Anterior cingulate cortex (tissue), 58 donors: Measurements from ENCODE around the gene KRTAP12-3.
"Not testable (repeated sequence)": the region's sequence is repeated elsewhere in the genome, so short reads cannot be mapped to it uniquely, and the experiment has no call there.

Source experiments
- DNase-seq, 58 donors: peaks; one replicate each; lab custom pipeline; 2025; lab: John Stamatoyannopoulos, UW

The KRTAP12-3 gene

DNA sequence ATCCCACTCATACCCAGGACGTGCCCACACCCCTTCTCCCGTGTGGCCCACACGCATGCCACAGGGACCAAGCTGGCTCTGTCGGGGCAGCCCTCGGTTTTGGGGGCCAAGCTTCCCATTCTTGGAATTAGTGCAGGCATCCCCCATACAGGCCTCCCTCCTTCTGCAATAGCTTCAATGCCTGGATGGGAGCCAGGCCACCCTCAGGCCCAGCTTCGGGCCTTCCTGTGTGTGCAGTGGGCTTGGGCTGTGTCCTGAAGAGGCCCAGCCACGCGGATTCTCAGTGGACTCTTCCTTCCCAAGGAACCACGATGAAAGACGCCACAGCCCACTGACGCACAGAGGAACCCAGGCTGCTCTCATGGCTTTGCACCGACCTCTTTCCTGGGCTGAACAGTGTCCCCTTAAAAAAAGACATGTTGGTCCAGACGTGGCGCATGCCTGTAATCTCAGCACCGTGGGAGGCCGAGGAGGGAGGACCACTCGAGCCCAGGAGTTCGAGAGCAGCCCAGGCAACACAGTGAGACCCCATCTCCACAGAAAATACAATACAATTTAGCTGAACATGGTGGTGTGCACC, 8.1 kb upstream of the KRTAP12-3 start:
- DNase-seq = no peak

DNA sequence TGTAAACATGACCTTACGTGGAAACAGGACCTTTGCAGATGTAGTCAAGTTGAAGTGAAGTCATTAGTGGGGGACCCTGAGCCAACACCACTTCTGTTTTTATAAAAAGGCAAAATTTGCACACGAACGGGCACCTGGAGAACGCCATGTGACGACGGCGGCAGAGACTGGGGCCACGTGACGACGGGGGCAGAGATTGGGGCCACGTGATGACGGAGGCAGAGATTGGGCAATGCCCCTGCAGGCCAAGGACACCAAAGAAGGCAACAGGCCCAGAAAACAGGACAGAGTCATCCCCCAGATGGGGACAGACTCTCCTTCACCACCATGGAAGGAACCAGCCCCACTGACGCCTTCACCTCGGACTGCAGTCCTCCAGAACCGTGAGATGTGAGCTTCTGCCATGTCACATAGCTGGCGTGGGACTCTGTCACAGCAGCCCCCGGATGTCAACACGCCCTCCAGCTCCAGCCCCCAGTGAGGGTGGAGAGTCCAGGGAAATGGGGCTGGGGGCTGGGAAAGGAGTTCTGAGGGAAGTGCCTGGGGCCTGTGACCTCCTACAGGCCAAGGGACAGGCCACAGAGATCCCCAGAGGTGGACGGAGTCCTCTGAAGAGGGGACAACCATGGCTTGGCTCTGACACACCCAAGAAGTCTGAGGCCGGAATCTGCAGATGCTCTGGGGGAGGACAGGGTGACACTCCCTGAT, 7.3 kb upstream of the KRTAP12-3 start:
- no peak for DNase-seq

DNA sequence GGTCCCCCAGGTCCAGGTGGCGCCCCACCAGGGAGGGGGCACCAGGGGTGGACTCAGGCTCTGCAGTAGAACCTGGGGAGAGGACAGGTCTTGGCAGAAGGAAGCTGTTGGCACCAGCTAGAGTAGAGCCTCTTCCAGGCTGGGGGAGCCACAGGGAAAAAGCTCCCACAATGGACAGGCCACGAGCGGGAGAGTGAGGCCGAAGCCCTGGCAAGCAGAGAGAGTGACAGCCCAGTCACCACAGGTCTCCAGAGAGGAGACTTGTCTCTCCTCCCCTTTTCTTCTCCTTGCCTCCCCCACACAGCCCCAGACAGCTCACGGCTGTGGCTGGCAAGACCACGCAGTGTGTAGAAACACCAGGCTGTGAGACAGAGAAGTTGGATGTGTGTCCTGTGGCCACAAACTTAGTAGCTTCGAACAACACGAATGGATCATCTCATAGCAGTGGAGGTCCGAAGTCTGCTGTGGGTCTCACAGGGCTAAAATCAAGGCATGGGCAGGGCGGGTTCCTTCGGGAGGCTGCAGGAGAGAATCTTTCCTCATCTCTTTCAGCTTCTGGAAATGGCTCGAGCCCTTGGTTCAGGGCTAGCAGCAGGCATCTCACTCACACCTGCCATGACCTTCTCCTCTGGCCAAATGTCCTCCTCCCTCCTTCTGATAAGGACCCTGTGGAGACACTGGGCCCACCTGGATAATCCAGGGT, 6.6 kb upstream of the KRTAP12-3 start:
- no peak for DNase-seq

DNA sequence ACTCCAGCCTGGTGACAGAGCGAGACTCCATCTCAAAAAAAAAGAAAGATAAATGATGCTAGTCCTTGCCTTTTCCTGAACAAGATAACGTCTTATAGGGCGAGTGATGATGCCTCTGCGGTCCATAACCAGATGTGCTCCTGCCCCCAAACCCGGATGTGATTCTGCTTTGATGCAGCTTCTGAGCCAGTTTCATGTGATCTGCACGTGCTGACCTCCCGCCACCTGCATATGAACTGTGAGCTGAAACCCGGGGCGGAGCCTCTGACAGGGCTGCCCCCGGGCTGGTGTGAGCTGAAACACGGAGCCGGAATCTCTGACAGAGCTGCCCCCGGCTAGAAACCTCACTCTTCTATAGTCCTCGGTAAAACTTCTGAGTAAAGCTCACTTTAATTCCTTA, 4.6 kb upstream of the KRTAP12-3 start:
- no peak for DNase-seq

DNA sequence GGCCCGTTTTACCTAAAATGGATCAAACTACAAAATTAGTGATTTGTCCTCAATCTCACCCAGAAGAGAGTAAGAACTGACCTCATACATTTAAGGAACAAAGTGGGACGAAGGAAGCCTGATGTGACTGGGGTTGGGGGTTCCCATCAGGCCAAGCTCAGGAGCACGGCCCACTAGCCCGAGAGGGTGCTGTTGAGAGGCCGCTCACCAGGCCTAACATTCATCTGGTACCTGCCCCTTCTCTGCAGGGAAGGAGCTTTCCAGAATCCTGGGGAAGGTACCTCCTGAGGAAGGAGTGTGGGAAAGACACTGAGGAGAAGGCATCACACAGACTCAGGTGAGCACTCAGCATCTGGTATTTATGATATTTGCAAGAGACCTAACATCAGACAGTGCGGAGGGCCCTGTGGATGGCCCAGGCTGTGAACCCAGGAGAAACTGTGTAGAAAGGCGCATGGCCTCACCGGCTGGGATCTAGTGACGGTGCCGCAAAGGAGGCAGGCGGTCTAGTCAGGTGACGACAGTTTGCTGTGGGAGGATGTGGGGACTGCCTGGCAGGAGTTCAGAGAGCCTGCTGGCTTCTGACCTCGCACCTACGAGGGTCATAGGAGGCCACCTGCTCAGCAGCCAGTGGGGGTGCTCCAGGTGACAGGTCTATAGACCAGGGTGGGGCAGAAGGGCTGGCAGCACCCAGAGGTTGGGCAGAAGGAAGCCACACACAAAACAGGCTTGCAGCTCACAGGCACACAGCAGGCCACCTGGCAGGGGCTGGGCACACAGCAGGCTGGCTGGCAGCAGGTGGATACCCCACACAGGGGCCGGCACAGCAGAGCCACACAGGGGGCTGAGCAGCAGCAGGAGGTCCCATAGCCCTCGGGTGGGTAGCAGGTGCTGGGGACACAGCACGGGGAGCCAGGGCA, 3.8 kb upstream of the KRTAP12-3 start:
- DNase-seq = no peak

DNA sequence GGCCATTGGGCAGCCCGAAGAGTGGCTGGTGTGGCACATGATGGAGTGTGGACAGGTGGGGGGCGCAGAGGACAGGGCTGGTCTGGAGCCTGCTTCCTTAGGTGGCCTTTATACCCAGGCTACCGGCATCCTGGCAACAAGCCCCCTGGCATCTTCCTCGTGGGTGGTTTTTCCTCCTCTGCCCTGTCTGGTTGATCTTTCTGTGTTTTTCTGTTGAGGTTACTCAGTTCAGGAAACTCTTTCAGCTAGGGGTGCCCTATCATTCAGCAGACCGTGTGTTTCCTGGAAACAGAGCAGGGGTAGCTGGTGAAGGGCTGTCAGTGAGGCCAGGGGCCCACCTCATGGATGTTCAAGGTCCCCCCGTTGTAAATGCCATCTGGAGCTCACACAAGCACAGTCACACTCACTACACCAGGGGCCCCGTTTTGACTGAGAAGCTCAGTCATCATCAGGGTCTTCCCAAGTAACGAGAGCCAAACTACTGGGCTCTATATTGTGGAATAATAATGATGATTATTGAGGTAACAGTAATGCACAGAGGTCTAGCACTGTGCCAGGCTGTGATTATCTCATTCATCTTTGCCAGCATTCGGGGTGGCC, 3.1 kb upstream of the KRTAP12-3 start, which contains the start of gene KRTAP12-4:
Gene KRTAP12-4, minus strand, starts transcription at position 84 of the 600 bp plus-strand sequence. Its CDS starts 45 bp downstream, at position 39.
- DNase-seq = no peak

DNA sequence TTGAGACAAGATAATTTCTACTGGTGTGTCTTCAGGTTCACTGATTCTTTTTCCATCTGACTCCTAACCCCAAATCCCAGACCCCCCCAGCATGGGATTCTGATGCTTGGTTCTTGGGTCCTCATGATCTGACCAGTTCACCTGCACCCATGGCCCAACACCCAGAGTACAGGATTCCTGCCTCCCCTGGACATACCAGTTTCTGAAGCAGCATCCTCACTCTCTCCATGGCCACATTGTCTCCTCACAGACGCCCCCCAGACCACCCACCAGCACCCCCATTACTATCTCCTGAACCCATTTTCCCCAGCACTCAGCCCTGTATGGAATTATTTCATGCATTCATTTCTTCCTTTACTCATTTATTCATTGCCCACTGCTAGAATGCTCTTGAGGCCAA, 864 bp upstream of the KRTAP12-3 start:
- no peak for DNase-seq

DNA sequence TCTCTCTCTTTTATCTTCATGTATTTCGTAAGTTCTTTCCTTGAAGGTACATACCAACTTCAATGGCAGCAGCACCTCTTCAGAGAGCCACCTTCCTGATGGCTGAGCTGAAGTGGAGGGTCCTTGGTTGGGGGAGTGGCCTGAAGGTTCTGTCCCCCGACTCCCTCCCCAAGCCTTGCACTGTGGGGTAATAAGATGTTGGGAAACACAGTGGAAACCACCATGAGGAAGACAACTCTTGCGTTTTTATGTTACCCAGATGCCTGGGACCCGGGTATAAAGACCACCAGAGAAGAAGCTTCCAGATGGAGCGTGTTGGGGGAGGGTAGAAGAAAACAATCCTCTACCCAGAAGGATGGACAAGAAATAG, 794 bp downstream of the KRTAP12-3 start:
- no peak for DNase-seq

DNA sequence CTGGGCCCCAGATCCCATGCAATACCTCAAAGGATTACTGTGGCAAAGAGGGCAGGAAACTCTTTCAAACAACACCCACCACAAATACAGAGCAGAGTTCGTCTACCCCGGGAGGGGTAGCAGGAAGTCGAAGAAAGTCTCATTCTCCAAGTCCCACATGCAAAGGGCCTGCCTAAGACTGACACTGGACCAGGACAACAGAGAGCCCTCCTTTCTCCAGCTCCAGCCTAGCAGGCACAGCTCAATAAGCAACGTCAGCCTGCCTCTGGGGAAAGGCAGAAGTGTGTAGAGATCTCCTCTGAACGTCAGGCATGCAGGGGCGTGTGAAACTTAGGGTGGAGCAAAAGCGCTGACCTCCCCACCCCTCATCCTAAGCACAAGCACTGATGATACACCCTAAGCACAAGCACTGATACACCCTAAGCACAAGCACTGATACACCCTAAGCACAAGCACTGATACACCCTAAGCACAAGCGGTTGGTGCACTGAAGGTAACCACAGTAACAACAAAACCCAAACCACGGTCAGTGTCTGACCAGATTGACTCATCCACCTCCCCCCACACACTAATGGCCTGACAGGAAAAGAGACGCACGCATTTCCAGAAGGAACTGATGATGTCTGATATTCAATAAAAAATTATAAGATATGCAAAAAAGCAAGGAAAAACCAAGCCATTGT, 1.3 kb downstream of the KRTAP12-3 start:
- no peak for DNase-seq

DNA sequence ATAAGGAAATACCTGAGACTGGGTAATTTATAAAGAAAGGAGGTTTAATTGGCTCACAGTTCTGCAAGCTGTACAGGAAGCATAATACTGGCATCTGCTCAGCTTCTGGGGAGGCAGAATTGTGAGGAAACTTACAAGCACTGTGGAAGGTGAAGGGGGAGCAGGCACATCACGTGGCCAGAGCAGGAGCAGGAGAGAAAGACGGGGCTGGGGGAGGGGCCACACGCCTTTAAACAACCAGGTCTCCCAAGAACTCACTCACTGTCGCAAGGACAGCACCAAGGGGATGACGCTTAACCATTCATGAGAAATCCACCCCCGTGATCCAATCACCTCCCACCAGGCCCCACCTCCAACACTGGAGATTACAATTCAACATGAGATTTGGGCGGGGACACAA, 3.8 kb downstream of the KRTAP12-3 start:
- DNase-seq = not testable (repeated sequence)

DNA sequence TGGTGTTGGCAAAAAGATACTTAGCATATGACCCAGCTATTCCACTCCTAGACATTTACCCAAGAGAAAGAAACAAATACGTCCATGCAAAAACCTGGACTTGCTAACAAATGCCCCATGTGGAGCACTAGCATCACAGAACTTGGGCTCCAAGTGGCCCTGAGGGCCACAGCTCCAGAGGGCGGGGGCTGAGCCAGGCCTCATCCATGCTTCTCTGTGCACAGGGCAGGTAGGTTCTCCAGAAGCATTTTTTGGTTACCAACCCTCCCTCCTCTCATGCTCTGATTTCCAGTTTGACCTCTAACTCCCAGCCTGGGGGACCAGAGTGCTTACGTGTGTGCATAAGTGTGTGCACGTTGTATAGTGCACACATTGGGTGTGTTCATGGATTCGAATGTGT, 7.0 kb downstream of the KRTAP12-3 start:
- no peak for DNase-seq

DNA sequence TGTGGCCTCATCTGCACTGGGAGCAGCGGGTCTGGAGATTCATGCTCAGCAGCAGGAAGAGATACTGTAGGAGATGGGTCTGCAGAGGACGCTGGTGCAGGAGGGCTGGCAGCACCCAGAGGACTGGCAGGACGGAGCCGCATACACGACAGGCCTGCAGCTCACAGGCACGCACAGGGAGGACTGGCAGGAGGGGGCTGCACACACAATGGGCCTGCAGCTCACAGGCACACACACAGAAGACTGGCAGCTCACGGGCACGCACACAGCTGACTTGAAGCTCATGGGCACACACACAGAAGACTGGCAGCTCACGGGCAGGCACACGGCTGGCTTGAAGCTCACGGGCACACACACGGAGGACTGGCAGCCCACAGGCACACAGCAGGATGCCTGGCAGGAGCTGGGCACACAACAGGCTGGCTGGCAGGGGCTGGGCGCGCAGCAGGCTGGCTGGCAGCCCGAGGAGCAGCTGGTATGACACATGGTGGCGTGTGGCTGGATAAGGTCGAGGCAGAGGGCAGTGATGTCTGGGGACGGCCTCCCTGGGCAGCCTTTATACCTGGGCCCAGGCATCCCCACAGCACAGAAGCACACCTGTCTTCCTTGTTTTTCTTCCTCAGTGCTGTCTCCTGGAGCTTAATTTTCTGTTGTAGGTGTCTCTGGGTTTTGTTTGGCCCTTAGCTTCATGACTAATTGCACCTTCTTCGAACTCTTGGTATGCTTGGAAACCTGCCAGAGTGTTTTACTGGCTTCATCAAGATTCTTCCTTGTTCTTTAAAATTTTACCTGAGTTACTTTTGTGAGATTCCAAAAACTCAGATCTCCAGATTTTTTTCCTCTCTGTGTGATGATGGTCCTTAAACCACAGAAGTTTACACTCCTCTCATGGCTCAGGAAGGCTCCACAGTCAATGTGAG, 8.9 kb downstream of the KRTAP12-3 start, which contains the start of gene KRTAP12-2:
Gene KRTAP12-2, minus strand, starts transcription at position 527 of the 920 bp plus-strand sequence. Its CDS starts 41 bp downstream, at position 486.
- DNase-seq = no peak

DNA sequence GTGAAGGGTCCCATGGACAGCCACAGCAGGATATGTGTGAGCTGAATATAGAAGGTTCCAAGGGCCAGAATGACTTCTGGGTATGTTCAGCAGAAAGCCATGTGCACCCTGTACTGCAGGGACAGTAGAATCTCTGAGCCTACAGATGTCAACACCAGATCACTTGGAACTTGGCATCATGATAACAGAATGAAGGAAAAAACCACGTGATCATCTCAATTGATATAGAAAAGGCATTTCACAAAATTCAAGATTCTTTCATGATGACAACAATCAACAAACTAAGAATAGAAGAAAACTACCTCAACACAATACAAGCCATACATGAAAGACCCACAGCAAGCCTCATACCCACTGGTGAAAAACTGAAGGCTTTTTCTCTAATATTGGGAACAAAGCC, 9.9 kb downstream of the KRTAP12-3 start:
- DNase-seq = no peak

DNA sequence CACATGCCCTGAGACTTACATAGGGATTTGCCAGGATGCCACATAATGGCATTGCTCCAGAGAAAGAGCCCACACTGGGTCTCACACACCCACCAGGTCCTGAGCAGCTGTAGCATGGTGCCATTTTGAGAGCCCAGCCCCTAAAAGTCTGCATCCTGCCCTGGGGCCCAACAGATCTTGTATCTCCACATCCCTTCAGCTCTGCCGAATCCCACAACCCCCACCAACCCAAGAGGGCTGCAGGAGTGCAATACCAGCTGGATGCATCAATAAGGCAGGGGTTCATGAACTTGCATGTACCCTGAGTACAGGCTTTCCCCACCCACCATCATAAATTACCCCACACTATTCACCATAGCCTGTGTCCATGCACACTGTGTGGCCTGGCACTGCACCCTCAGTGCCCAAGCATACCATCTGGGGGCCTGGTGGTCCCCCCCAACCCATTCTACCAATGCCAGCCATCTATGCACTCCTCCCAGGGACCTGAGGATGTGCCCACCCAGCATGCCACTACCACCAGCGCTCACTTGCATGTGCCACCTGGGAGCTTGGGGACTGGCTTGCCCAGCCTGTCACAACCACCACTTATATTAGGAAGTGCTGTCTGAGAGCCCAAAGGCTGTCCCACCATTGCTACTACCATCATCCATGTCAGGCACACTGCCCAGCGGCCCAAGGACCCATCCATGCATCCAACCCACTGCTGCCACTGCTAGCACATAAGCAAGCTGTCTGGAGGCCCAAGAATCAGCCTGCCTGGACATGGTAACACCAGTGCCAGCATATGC, 13.1 kb downstream of the KRTAP12-3 start:
- DNase-seq = no peak

DNA sequence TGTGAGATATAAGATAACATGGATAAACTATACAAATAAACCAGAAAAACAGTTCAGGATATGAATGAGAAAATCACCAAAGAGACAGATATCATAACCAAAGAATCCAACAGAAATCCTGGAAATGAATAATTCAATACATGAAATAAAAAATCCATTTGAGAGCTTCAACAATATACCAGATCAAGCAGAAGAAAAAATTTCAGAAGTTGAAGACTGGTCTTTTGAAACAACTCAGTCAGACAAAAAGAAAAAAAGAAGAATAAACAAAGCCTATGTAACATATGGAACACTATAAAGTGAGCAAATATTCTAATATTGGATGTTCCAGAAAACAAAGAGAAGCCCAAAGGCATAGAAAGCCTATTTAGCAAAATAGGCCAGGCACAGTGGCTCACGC, 14.2 kb downstream of the KRTAP12-3 start:
- no peak for DNase-seq

DNA sequence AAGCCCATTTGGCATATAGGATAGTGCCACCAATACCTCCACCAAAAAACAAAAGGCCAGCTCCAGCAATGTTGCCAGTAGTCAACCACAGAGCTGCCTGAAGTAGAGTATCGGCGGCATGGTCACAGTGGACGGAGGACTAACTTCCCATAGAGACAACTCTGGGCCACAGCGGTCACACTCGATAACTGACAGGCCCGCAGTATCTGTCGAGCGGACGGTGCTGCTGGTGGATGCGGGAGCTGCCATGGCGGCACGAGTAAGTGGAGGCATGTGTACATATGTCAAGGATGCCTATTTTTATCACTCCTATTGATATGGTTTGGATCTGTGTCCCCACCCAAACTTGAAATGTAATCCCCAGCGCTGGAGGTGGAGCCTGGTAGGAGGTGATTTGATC, 20.1 kb downstream of the KRTAP12-3 start:
- no peak for DNase-seq

DNA sequence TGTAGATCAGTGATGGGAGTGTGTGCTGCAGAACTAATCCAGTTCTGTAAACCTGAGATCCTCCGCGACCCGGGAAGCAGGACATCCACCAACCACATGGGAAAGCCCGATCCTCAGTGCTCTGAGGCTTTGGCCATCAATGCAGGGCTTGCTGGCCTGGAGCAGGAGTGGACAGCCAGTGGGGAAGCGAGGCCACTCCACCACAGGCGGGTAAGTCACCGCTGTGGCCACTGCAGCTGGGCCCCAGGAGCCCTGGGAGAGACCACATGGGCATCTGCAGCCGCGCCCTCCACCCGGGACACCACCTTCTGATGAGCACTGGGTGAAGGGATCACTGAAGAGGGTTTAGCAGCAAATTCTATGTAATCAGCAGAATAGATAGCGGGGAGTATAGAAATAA, 23.4 kb downstream of the KRTAP12-3 start:
- no peak for DNase-seq
